Natural killer cell treated with Interleukin-12 subunit alpha and Interleukin-12 subunit beta and Interleukin-15 and Interleukin-18, amount 100 ng/mL, for 72 hours (primary cell): ENCODE measurements around the gene MYL2. TPM values are rescaled to one million over a fixed set of nuclear protein-coding genes. Genes with fewer than 3 reads are reported as not detected.

Source experiments
- ATAC-seq, 2 donors: fragments of 150-1000 bp; cut with Tn5 transposase in 1 of 2; sonication (Bioruptor Pico), chemical (Tn5 transposase) in 1 of 2; 2 replicates each; pipeline ENCODE4 v1.10.0; 2021
- DNase-seq: peaks from one replicate; pipeline ENCODE4 v3.0.0; 2022; ENCODE audit warnings: low spot score
- H3K27ac Mint-ChIP-seq, 2 donors: 1 replicate in 1 of 2; 2 replicates in 1 of 2; pipeline ENCODE4 v1.8.0; 2022; ENCODE audit warnings: mixed read lengths in 2 of 2, mild to moderate bottlenecking in 1 of 2, moderate library complexity in 1 of 2
- H3K27me3 Mint-ChIP-seq, 2 donors: 1 replicate in 1 of 2; 2 replicates in 1 of 2; pipeline ENCODE4 v1.8.0; 2022; ENCODE audit warnings: mixed read lengths in 2 of 2
- H3K36me3 Mint-ChIP-seq: one replicate; pipeline ENCODE4 v1.8.0; 2022; ENCODE audit warnings: mixed read lengths
- H3K4me1 Mint-ChIP-seq, 2 donors: 1 replicate in 1 of 2; 2 replicates in 1 of 2; pipeline ENCODE4 v1.8.0; 2022; ENCODE audit warnings: low read depth in 2 of 2, mixed read lengths in 2 of 2, mild to moderate bottlenecking in 1 of 2
- H3K4me3 Mint-ChIP-seq: one replicate; pipeline ENCODE4 v1.8.0; 2022; ENCODE audit warnings: mixed read lengths
- H3K9me3 Mint-ChIP-seq: 2 replicates; pipeline ENCODE4 v1.8.0; 2022; ENCODE audit warnings: mixed read lengths
- total RNA-seq, 2 donors: library from RNA; stranded (reverse); gene quantifications; one replicate each; pipeline ENCODE4 v1.2.3, GENCODE V29; 2022

The MYL2 gene
- total RNA-seq, 2 donors from 2014 or later, result not detected

- Mint-ChIP-seq H3K4me1 (peaks cover 3 to 6% of the 10 kb centered on the region in 2 donors), H3K27me3 (peaks cover 7 to 32% of the 10 kb centered on the region in 2 donors), H3K4me3 (no peak overlapping the region), H3K9me3 (no peaks in the 10 kb centered on the region), H3K36me3 (no peaks in the 10 kb centered on the region), H3K27ac (no peak overlapping the region)
- DNase-seq, result no peak
- ATAC-seq, result no peak
Observed at GRCh38 chr12:110936367-110937103, 16.2 kb upstream of the MYL2 start.

- no peaks in the 10 kb centered on the region for H3K9me3 Mint-ChIP-seq
- H3K4me1 Mint-ChIP-seq, result peaks cover 3 to 6% of the 10 kb centered on the region in 2 donors
- DNase-seq (no peak), ATAC-seq (no peak)
- H3K27ac Mint-ChIP-seq, result no peak overlapping the region
- H3K4me3 Mint-ChIP-seq, result no peak overlapping the region
- H3K27me3 Mint-ChIP-seq, result peaks cover 7 to 32% of the 10 kb centered on the region in 2 donors
- H3K36me3 Mint-ChIP-seq, result no peaks in the 10 kb centered on the region
Observed at GRCh38 chr12:110935588-110935987, 15.2 kb upstream of the MYL2 start.

GRCh38 chr12:110934093-110934852 is 13.9 kb upstream of the MYL2 start:
- no peaks in the 10 kb centered on the region for H3K36me3 Mint-ChIP-seq
- no peaks in the 10 kb centered on the region for H3K9me3 Mint-ChIP-seq
- peaks cover 7 to 32% of the 10 kb centered on the region in 2 donors for H3K27me3 Mint-ChIP-seq
- H3K4me3 Mint-ChIP-seq, result no peak overlapping the region
- ATAC-seq (no peak), DNase-seq (no peak)
- no peak overlapping the region for H3K27ac Mint-ChIP-seq
- peaks cover 3 to 6% of the 10 kb centered on the region in 2 donors for H3K4me1 Mint-ChIP-seq

DNA sequence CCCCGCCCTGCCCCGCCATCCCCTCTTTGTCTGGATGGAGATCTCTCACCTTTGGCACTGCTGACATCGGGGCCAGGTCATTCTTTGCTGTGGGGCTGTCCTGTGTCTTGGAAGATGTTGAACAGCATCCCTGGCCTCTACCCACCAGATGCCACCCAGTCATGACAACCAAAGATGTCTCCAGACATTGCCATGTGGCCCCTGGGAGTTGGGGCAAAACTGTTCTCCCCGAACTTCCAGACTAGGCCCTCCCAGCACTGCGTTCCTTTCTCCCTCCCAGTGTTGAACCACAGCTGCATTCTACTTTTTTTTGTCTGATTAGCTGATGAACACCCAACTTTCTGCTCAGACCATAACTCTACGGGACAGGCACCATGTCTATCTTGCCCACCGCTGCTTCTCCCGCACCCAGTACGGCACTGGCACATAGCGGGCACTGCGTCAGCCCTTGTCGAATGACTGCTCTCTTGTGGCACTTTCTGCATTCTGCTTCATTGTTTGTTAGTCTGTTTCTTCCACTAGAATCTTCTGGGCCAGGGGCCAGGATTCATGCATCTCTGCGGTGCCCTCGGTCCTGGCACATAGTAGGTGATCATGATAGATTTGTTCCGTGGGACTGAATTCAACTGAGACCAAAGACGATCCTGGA is 13.1 kb upstream of the MYL2 start:
- Mint-ChIP-seq H3K9me3 (no peaks in the 10 kb centered on the region), H3K27me3 (peaks cover 7 to 32% of the 10 kb centered on the region in 2 donors), H3K4me3 (no peak overlapping the region), H3K4me1 (peaks cover 3 to 6% of the 10 kb centered on the region in 2 donors), H3K36me3 (no peaks in the 10 kb centered on the region), H3K27ac (no peak overlapping the region)
- DNase-seq (no peak), ATAC-seq (no peak)

DNA sequence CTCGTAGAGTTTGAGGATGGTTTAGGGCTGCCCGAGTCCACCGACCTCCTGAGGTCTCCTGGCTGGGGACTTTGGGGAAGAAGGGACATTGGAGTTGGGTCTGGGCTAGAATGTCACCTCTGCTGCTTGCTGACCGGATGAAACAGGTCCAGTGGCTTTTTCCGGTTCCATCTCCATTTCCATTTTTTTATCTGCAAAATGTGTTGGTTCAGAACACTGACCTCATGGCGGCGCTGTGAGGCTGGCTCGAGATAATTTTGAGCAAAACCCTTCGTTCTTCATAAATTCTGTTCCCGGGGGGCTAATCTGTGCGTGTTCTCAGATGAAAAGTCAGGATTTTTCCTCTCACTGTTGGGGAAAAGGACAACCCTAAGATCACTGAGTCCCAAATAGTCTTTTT is 11.7 kb upstream of the MYL2 start:
- H3K27me3 Mint-ChIP-seq, result peaks cover 5 to 32% of the 10 kb centered on the region in 2 donors
- H3K4me1 Mint-ChIP-seq, result peaks cover 1 to 2% of the 10 kb centered on the region in 2 donors
- no peak overlapping the region for H3K27ac Mint-ChIP-seq
- no peak for ATAC-seq
- DNase-seq, result no peak
- no peaks in the 10 kb centered on the region for H3K9me3 Mint-ChIP-seq
- H3K4me3 Mint-ChIP-seq, result no peak overlapping the region
- no peaks in the 10 kb centered on the region for H3K36me3 Mint-ChIP-seq

- Mint-ChIP-seq H3K4me1 (no peaks in the 10 kb centered on the region), H3K27me3 (peaks cover 3 to 27% of the 10 kb centered on the region in 2 donors)
Observed at GRCh38 chr12:110931315-110931728, 10.9 kb upstream of the MYL2 start.

GRCh38 chr12:110930348-110931314 is 10.3 kb upstream of the MYL2 start:
- Mint-ChIP-seq H3K4me1 (no peaks in the 10 kb centered on the region), H3K27ac (no peak overlapping the region), H3K9me3 (no peaks in the 10 kb centered on the region), H3K36me3 (no peaks in the 10 kb centered on the region), H3K27me3 (peaks cover 3 to 25% of the 10 kb centered on the region in 2 donors), H3K4me3 (no peak overlapping the region)
- DNase-seq (no peak), ATAC-seq (peak in 1 of 2 donors; percentile 31)

More at GRCh38 chr12:110931315-110931728, 10.9 kb upstream of the MYL2 start:
- H3K36me3 Mint-ChIP-seq, result no peaks in the 10 kb centered on the region
- ATAC-seq (no peak), DNase-seq (no peak)
- no peak overlapping the region for H3K27ac Mint-ChIP-seq
- H3K4me3 Mint-ChIP-seq, result no peak overlapping the region
- no peaks in the 10 kb centered on the region for H3K9me3 Mint-ChIP-seq

DNA sequence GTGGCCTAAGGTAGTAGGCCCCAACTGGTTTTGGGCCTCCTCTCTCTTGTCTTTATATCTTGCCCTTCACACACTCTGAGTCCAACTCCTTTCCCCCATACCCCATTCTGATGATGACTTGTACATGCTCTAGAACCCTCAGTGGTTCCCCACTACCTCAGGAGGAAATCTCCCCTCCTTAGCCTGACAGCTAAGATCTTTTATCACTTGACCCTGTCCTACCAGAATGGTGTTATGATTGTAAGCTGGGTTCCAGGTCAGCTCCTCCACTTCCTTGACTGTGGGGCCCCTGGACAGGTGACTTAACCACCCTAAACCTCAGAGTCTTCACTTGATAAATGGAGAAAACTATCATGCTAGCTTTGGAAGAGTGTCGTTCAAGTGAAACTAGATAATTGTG is 9.4 kb upstream of the MYL2 start:
- Mint-ChIP-seq H3K9me3 (no peaks in the 10 kb centered on the region), H3K27me3 (peaks cover 3 to 33% of the 10 kb centered on the region in 2 donors), H3K36me3 (no peaks in the 10 kb centered on the region), H3K4me1 (no peaks in the 10 kb centered on the region), H3K4me3 (no peak overlapping the region), H3K27ac (no peak overlapping the region)
- no peak for DNase-seq
- ATAC-seq, result no peak

- Mint-ChIP-seq H3K4me1 (no peaks in the 10 kb centered on the region), H3K27me3 (peaks cover 3 to 23% of the 10 kb centered on the region in 2 donors), H3K4me3 (no peak overlapping the region), H3K27ac (no peak overlapping the region), H3K36me3 (no peaks in the 10 kb centered on the region), H3K9me3 (no peaks in the 10 kb centered on the region)
- DNase-seq (no peak), ATAC-seq (no peak)
Observed at GRCh38 chr12:110928700-110929099, 8.3 kb upstream of the MYL2 start.

DNA sequence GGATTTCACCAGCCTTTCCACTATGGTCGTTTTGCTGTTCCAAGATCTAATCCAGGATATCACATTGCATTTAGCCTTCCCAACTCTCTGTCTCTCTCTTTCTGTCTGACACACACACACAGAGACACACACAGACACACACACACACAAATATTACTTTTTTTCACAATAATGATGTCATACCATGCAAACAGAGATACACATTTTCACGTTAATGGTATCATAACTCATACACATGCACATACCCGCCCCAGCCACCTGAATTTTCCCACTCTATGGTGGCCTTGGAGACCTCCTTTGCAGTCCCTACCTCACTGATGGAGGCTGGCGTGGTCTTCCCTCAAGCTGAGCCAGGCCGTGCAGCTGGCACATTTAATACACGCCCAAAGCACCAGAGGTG is 7.2 kb upstream of the MYL2 start:
- Mint-ChIP-seq H3K36me3 (no peaks in the 10 kb centered on the region), H3K4me3 (no peak overlapping the region), H3K27me3 (peaks cover 3 to 19% of the 10 kb centered on the region in 2 donors), H3K9me3 (no peaks in the 10 kb centered on the region), H3K27ac (no peak overlapping the region), H3K4me1 (no peaks in the 10 kb centered on the region)
- ATAC-seq (no peak), DNase-seq (no peak)

- no peak for DNase-seq
- Mint-ChIP-seq H3K27ac (no peak overlapping the region), H3K4me3 (no peak overlapping the region), H3K36me3 (no peaks in the 10 kb centered on the region), H3K27me3 (peaks cover 5 to 26% of the 10 kb centered on the region in 2 donors), H3K4me1 (no peaks in the 10 kb centered on the region), H3K9me3 (no peaks in the 10 kb centered on the region)
- no peak for ATAC-seq
Observed at GRCh38 chr12:110923692-110924334, 3.4 kb upstream of the MYL2 start.

- ATAC-seq (no peak), DNase-seq (no peak)
- H3K36me3 Mint-ChIP-seq, result no peaks in the 10 kb centered on the region
- no peak overlapping the region for H3K4me3 Mint-ChIP-seq
- H3K27me3 Mint-ChIP-seq, result peaks cover 5 to 26% of the 10 kb centered on the region in 2 donors
- no peaks in the 10 kb centered on the region for H3K9me3 Mint-ChIP-seq
- no peaks in the 10 kb centered on the region for H3K4me1 Mint-ChIP-seq
- H3K27ac Mint-ChIP-seq, result no peak overlapping the region
Observed at GRCh38 chr12:110923192-110923591, 2.8 kb upstream of the MYL2 start.

DNA sequence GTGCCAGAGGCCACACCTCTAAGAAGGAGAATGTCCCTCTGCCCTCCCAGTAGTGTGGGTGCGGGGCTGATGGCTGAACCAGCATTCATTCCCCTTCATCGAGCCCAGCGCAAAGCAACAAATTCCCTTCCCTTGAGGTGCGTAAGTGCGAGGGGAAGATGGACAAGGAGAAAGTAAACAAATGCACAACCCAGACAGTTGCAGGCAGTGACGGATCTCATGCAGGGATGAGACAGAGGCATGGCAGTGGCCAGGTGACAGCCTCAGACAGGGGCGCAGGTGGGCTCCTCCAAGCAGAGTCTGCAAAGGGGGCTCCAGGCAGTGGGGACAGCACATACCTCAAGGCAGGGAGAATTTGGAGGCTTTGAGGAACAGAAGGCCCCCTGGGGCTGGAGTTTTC is 2.3 kb upstream of the MYL2 start:
- H3K9me3 Mint-ChIP-seq, result no peaks in the 10 kb centered on the region
- DNase-seq, result no peak
- no peaks in the 10 kb centered on the region for H3K36me3 Mint-ChIP-seq
- H3K27ac Mint-ChIP-seq, result no peak overlapping the region
- ATAC-seq, result no peak
- peaks cover 5 to 26% of the 10 kb centered on the region in 2 donors for H3K27me3 Mint-ChIP-seq
- no peak overlapping the region for H3K4me3 Mint-ChIP-seq
- no peaks in the 10 kb centered on the region for H3K4me1 Mint-ChIP-seq
